NCI-H128 (cell line): ENCODE measurements around the gene TJP1.
"Not testable (repeated sequence)": the region's sequence is repeated elsewhere in the genome, so short reads cannot be mapped to it uniquely, and the experiment has no call there.

Experiments used
- DNase-seq: peaks from one replicate; lab custom pipeline; 2025; ENCODE audit not compliant: unreplicated experiment; lab: John Stamatoyannopoulos, UW

The TJP1 gene

GRCh38 chr15:29800491-29801366 is 21.5 kb downstream of the TJP1 start:
- no peak for DNase-seq

- no peak for DNase-seq
Measured at GRCh38 chr15:29799859-29800258, 22.4 kb downstream of the TJP1 start.

- DNase-seq: no peak
Measured at GRCh38 chr15:29795610-29796009, 26.7 kb downstream of the TJP1 start.

GRCh38 chr15:29792426-29793159 is 29.7 kb downstream of the TJP1 start:
- no peak for DNase-seq

GRCh38 chr15:29790607-29791006 is 31.7 kb downstream of the TJP1 start:
- no peak for DNase-seq

GRCh38 chr15:29789871-29790270 is 32.4 kb downstream of the TJP1 start:
- DNase-seq: no peak

GRCh38 chr15:29788433-29789034 is 33.7 kb downstream of the TJP1 start:
- DNase-seq: no peak

GRCh38 chr15:29787767-29788166 is 34.5 kb downstream of the TJP1 start:
- DNase-seq: no peak

GRCh38 chr15:29785642-29786041 is 36.6 kb downstream of the TJP1 start:
- no peak for DNase-seq

GRCh38 chr15:29785136-29785535 is 37.1 kb downstream of the TJP1 start:
- DNase-seq: no peak

GRCh38 chr15:29784413-29784812 is 37.9 kb downstream of the TJP1 start:
- DNase-seq: no peak

- DNase-seq: not testable (repeated sequence)
Measured at GRCh38 chr15:29782816-29783215, 39.5 kb downstream of the TJP1 start.

- no peak for DNase-seq
Measured at GRCh38 chr15:29778382-29778781, 43.9 kb downstream of the TJP1 start.

- no peak for DNase-seq
Measured at GRCh38 chr15:29776859-29777258, 45.4 kb downstream of the TJP1 start.

- DNase-seq: no peak
Measured at GRCh38 chr15:29774900-29775299, 47.4 kb downstream of the TJP1 start.

- DNase-seq: no peak
Measured at GRCh38 chr15:29773816-29774215, 48.5 kb downstream of the TJP1 start.

GRCh38 chr15:29773000-29773399 is 49.3 kb downstream of the TJP1 start:
- DNase-seq: no peak

- DNase-seq: no peak
Measured at GRCh38 chr15:29770796-29771195, 51.5 kb downstream of the TJP1 start.

GRCh38 chr15:29765898-29766527 is 56.3 kb downstream of the TJP1 start:
- DNase-seq: no peak

GRCh38 chr15:29765234-29765841 is 56.9 kb downstream of the TJP1 start:
- no peak for DNase-seq

- DNase-seq: no peak
Measured at GRCh38 chr15:29759596-29759995, 62.7 kb downstream of the TJP1 start.
